Spleen (tissue), 11 donors: ENCODE data around the gene TMEM272. TPM values are rescaled to one million over a fixed set of nuclear protein-coding genes. Genes with fewer than 3 reads are reported as not detected.

Experiments used
- DNase-seq: peaks from one replicate; pipeline ENCODE4 v3.0.0-alpha.2; 2020
- H3K27ac ChIP-seq, 8 donors: fragments of 200-600 bp; sonication (generic) in 7 of 8; 1 replicate in 4 of 8; 2 replicates in 4 of 8; pipeline versions ENCODE4 v1.5.0 to v1.8.0; 2016 to 2021; ENCODE audit warnings: inconsistent platforms in 4 of 8, mild to moderate bottlenecking in 4 of 8, moderate library complexity in 1 of 8
- H3K27me3 ChIP-seq, 7 donors: fragments of 200-600 bp; sonication (generic) in 6 of 7; replicated peaks in 1 of 7; 1 replicate in 4 of 7; 2 replicates in 3 of 7; pipeline versions ENCODE4 v1.5.0 to v1.8.0; 2016 to 2021; ENCODE audit warnings: inconsistent platforms in 3 of 7, mild to moderate bottlenecking in 1 of 7
- H3K36me3 ChIP-seq, 6 donors: fragments of 200-600 bp; sonication (generic) in 5 of 6; 1 replicate in 4 of 6; 2 replicates in 2 of 6; pipeline versions ENCODE4 v1.5.0 to v1.8.0; 2016 to 2021; ENCODE audit warnings: inconsistent platforms in 2 of 6
- H3K4me1 ChIP-seq, 6 donors: fragments of 200-600 bp; sonication (generic) in 5 of 6; 1 replicate in 3 of 6; 2 replicates in 3 of 6; pipeline versions ENCODE4 v1.5.0 to v1.8.0; 2016 to 2021; ENCODE audit warnings: inconsistent platforms in 3 of 6
- H3K4me3 ChIP-seq, 8 donors: fragments of 200-600 bp; sonication (generic) in 7 of 8; 1 replicate in 4 of 8; 2 replicates in 4 of 8; pipeline versions ENCODE4 v1.5.0 to v1.8.0; 2016 to 2021; ENCODE audit warnings: inconsistent platforms in 4 of 8, mild to moderate bottlenecking in 4 of 8, moderate library complexity in 2 of 8
- H3K9me3 ChIP-seq, 8 donors: fragments of 200-600 bp; sonication (generic) in 7 of 8; 1 replicate in 4 of 8; 2 replicates in 4 of 8; pipeline versions ENCODE4 v1.5.0 to v1.8.0; 2016 to 2021; ENCODE audit warnings: inconsistent platforms in 4 of 8
- POLR2A ChIP-seq, 3 donors: fragments of 450-650 bp; IDR thresholded peaks; one replicate each; pipeline ENCODE4 v1.5.1; 2017; ENCODE audit warnings: antibody characterized with exemption in 3 of 3, mild to moderate bottlenecking in 1 of 3
- POLR2AphosphoS5 ChIP-seq, 3 donors: sonication (generic); formaldehyde crosslinking; IDR thresholded peaks; one replicate each; pipeline ENCODE4 v1.5.1; 2017; ENCODE audit warnings: antibody characterized with exemption in 3 of 3
- WGBS, 5 donors: extraction: QIAGEN DNeasy Blood & Tissue Kit in 3 of 5; methylation state at CpG; one replicate each; pipeline versions ENCODE4 v1.1.5 to v1.1.7; 2013 to 2018; 5-methylcytosine and 5-hydroxymethylcytosine counted together
- intact Hi-C: fragments of 100-400 bp; cut with DNase I; formaldehyde crosslinking; loops from one replicate; pipeline ENCODE4 v1.15.0; 2023; ENCODE audit warnings: low total_unique reads
- polyA plus RNA-seq, 3 donors: library from polyadenylated mRNA; stranded (reverse); fragments of 200-250 nt; gene quantifications; one replicate each; pipeline ENCODE4 v1.2.1, GENCODE V29; 2013
- total RNA-seq, 7 donors: library from RNA; depleted of rRNA in 3 of 7; stranded (reverse); fragments of >200 nt in 3 of 7; fragmentation: NEBNext Ultra II Directional in 4 of 7; extraction: Animal tissue kit (Norgen Biotek cat#: 25700) in 4 of 7; gene quantifications; one replicate each; pipeline versions ENCODE4 v1.1.0 to v1.2.1, GENCODE V29; 2016 to 2021
- TF ChIP-seq, protein P1 (sequence below), 11 experiments: fragments of 200-600 bp in 7 of 11; fragments of 450-650 bp in 4 of 11; sonication (generic) in 4 of 11; IDR thresholded peaks in 8 of 11; conservative IDR thresholded peaks in 3 of 11; 1 replicate in 7 of 11; 2 replicates in 4 of 11; pipeline versions ENCODE4 v1.4.0 to v1.8.0; 2016 to 2021; ENCODE audit warnings: antibody characterized with exemption in 11 of 11, inconsistent platforms in 4 of 11, mild to moderate bottlenecking in 1 of 11
- donor health status: healthy with polysubstance abuse.
- donor health status: DM: no; HTN: no; CAD: no; lungs with moderate emphysema.
- donor health status: DM: no; HTN: no; CAD: no.
- donor health status: Bipolar disorder and iron deficiency.
- donor health status: healthy.
- donor health status: DM: no; HTN: no; CAD: no.
- donor health status: DM: yes; HTN: yes; CAD: no.

Gene TMEM272
- total and polyA plus RNA-seq, 10 donors, result 0.03 to 3.3 (median 1.1) TPM

DNA sequence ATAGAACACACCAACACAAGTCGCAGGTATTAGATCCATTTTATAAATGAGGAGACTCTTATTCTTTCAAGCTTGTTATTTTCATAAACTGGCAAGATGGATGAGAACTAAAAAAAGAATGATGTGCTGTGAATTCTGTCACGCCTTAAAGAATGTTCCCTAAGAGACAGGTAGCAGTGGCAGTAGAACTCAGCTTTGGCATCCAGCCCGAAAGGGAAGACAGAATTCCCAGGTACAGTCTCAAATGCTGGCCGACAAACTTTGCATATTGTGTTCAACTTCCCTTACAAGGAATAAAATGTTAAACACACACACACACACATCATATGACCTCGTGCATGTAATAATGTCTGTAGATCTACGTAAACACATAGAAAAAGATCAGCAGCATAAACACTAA is 3.2 kb downstream of the TMEM272 start:
- Histone ChIP-seq H3K27ac (no peak overlapping the region), H3K27me3 (peaks cover 0 to 12% (median 0%) of the 10 kb centered on the region in 7 donors), H3K4me3 (no peak overlapping the region), H3K36me3 (no peaks in the 10 kb centered on the region), H3K9me3 (no peaks in the 10 kb centered on the region), H3K4me1 (peaks cover 0 to 14% (median 6%) of the 10 kb centered on the region in 6 donors)
- WGBS, 5 donors, result 79 to 88% (median 82%) methylated on average over 6 of the region's 6 CpGs
- intact Hi-C loops, result loop anchor here (10.0 kb wide), 1 partner anchor 283 kb away; the partner anchor contains the start of gene NEK5
- no peak for TF ChIP-seq POLR2AphosphoS5 (IDR thresholded peaks at IDR 0.05)
- TF ChIP-seq, protein P1, sequence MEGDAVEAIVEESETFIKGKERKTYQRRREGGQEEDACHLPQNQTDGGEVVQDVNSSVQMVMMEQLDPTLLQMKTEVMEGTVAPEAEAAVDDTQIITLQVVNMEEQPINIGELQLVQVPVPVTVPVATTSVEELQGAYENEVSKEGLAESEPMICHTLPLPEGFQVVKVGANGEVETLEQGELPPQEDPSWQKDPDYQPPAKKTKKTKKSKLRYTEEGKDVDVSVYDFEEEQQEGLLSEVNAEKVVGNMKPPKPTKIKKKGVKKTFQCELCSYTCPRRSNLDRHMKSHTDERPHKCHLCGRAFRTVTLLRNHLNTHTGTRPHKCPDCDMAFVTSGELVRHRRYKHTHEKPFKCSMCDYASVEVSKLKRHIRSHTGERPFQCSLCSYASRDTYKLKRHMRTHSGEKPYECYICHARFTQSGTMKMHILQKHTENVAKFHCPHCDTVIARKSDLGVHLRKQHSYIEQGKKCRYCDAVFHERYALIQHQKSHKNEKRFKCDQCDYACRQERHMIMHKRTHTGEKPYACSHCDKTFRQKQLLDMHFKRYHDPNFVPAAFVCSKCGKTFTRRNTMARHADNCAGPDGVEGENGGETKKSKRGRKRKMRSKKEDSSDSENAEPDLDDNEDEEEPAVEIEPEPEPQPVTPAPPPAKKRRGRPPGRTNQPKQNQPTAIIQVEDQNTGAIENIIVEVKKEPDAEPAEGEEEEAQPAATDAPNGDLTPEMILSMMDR (IDR thresholded peaks at IDR 0.05 in 8 of 11, conservative IDR thresholded peaks at IDR 0.05 in 3 of 11), result no peak
- no peak for TF ChIP-seq POLR2A (IDR thresholded peaks at IDR 0.05)
- DNase-seq, result no peak

DNA sequence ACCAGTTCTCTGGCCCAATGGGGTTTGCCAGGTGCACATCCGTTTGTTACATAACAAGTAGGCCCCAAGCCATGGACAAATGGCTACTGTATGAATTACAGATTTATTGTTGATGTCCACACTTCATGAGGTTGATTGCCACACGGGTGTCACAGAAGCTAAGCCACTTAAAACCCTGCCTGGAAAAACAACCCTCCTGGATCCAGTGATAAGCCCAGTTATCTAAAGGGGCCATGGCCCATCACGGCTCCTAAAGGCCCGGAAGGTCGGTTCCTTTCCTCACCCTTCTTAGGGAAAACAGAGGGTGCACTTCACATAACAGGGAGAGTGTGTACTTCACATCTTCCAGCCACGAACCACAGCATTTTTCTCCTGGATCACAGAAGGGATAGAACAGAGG is 4.1 kb downstream of the TMEM272 start:
- intact Hi-C loops, result loop anchor here (10.0 kb wide), 1 partner anchor 284 kb away; the partner anchor contains the start of gene NEK5
- H3K4me1 ChIP-seq, result peaks cover 0 to 14% (median 6%) of the 10 kb centered on the region in 6 donors
- H3K27me3 ChIP-seq, result peaks cover 0 to 12% (median 0%) of the 10 kb centered on the region in 7 donors
- no peak overlapping the region for H3K4me3 ChIP-seq
- H3K27ac ChIP-seq, result no peak overlapping the region
- TF ChIP-seq, protein P1 (IDR thresholded peaks at IDR 0.05 in 8 of 11, conservative IDR thresholded peaks at IDR 0.05 in 3 of 11), result no peak
- TF ChIP-seq POLR2A (IDR thresholded peaks at IDR 0.05), result no peak
- TF ChIP-seq POLR2AphosphoS5 (IDR thresholded peaks at IDR 0.05), result no peak
- 71 to 87% (median 86%) methylated on average over 6 of the region's 6 CpGs for whole genome bisulfite sequencing, 5 donors
- no peaks in the 10 kb centered on the region for H3K36me3 ChIP-seq
- no peak for DNase-seq
- no peaks in the 10 kb centered on the region for H3K9me3 ChIP-seq

DNA sequence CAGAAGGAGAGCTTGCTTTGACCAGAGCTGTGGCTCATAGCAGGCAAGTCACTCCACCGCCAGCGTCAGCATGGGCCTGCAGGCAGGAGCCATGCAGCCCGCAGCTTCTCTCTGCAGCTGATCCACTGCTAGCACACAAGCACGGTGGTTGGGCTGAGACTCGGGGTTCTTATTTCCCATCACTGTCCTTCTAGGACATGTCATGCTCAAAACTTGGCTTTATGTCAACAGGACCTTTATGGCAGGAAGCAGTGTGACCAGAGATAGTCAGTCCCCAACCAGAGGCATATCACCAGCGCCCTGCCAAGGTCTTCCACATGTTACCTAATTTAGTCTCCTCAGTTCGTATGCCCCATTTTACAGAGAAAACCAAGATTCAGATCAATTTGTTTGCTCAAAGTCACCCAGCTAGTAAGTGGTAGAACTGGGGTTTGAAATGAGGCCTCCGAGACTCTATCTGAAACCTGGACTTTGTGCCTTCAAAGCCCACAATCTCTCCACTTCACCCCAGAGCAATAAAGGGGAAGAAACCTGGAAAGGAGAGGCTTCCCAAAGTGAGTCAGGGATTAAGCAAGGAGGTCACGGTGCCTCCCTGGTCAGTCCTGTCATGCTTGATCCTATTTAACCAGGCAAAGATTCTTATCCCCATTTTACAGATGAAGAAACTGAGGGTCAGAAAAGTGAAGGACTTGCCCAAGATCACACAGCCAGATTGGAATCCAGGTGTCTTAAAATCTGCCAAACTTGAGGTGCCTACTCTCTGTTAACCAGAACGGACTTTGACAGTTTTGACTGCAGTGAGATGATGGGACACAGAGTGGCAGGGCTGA is 5.1 kb downstream of the TMEM272 start:
- Histone ChIP-seq H3K27ac (peak overlapping the region in 2 of 8 donors; percentile 84 to 88), H3K36me3 (no peaks in the 10 kb centered on the region), H3K27me3 (peaks cover 0 to 9% (median 0%) of the 10 kb centered on the region in 7 donors), H3K9me3 (no peaks in the 10 kb centered on the region), H3K4me1 (peaks cover 0 to 9% (median 2%) of the 10 kb centered on the region in 6 donors), H3K4me3 (no peak overlapping the region)
- intact Hi-C loops, result loop anchor here (10.0 kb wide), 1 partner anchor 285 kb away; the partner anchor contains the start of gene NEK5
- TF ChIP-seq, protein P1 (IDR thresholded peaks at IDR 0.05 in 8 of 11, conservative IDR thresholded peaks at IDR 0.05 in 3 of 11), result no peak
- TF ChIP-seq POLR2AphosphoS5 (IDR thresholded peaks at IDR 0.05), result no peak
- TF ChIP-seq POLR2A (IDR thresholded peaks at IDR 0.05), result no peak
- DNase-seq, result no peak
- 66 to 76% (median 72%) methylated on average over 7 to 10 of the region's 10 CpGs for WGBS, 5 donors

DNA sequence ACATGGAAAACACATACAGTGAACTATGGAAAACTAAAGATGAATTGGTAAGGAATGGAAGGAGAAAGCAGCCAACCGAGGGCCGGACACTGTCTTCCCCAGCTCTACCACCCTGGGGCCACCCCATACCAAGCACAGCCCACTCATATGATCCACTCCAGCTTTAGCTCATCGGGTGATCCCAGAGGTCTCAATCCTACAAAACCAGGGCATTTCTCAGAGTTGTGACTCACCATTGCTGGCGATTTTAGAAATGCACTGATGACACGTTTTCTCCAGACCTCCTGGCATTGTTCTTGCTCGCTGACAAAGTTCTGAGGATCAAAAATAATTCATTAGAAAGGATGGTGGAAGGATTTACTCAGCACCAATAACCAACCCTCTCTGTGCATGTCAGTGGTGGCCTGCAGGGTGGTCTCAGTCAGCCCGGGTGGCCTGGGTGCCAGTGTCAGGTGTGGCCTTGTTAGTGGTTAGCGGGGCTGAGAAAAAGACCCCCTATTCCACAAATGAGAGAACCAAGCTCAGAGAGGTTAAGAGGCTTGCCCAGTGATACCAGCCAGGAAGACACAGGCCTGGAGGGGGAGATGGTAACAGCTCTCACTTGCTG is 6.6 kb downstream of the TMEM272 start:
- Histone ChIP-seq H3K36me3 (no peaks in the 10 kb centered on the region), H3K4me3 (no peak overlapping the region), H3K9me3 (no peaks in the 10 kb centered on the region), H3K27ac (peak overlapping the region in 6 of 8 donors; percentile 69 to 88 (median 81)), H3K27me3 (no peaks in the 10 kb centered on the region), H3K4me1 (peaks cover 0 to 17% (median 0%) of the 10 kb centered on the region in 6 donors)
- intact Hi-C loops, result no loop called here
- WGBS, 5 donors, result 89 to 96% (median 92%) methylated on average over 8 of the region's 8 CpGs
- no peak for DNase-seq
- no peak for TF ChIP-seq POLR2A (IDR thresholded peaks at IDR 0.05)
- TF ChIP-seq, protein P1 (IDR thresholded peaks at IDR 0.05 in 8 of 11, conservative IDR thresholded peaks at IDR 0.05 in 3 of 11), result no peak
